ENCODE data around the gene SPI1. TPM values are rescaled to one million over a fixed set of nuclear protein-coding genes. Genes with fewer than 3 reads are reported as not detected.
A peak's percentile ranks its signal among the peaks of the same experiment; 100 is the strongest.

The SPI1 gene
- total RNA-seq, 1 donor from 2014 or later: 295 TPM

DNA sequence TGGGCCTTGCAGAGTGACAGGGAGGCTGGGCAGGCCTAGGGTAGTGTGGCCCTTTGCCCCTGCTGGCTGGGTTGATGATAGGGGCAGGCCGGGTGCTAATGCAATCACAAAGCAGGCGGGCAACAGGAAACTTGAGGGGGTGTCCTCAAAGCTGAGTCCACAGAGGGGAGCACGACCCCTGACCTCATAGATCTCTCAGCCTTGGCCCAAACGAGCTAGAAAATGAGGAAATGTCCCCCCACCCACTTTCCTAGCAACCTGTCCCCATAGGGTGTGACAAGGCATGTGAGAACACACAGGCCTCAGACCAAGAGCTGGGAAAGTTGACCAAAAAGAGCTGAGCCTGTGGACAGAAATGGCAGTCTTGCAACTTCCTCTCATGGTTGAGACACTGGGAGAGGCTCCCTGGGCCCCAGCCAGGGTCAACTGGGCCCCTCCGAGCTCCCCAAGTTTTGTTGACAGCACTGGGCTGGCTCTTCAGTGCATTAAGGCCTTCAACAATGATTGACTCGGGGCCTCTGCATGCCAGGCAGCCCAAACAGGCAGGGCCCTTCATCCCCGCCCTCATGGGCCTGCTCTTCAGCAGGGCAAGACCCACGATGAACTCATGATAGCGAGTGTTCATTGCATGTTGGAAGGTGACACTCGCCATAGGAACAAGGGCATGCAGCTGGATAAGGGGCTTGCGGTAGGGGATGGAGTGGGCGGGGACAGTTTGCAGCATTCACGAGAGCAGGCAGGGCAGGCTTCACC lies 9.8 kb upstream of the SPI1 start:
- H3K4me1 ChIP-seq: peaks cover 36% of the 10 kb centered on the region
- ATAC-seq (peak; percentile 73 to 77), DNase-seq (peak; percentile 84)
- no peaks in the 10 kb centered on the region for H3K36me3 ChIP-seq
- TF ChIP-seq, protein P1, sequence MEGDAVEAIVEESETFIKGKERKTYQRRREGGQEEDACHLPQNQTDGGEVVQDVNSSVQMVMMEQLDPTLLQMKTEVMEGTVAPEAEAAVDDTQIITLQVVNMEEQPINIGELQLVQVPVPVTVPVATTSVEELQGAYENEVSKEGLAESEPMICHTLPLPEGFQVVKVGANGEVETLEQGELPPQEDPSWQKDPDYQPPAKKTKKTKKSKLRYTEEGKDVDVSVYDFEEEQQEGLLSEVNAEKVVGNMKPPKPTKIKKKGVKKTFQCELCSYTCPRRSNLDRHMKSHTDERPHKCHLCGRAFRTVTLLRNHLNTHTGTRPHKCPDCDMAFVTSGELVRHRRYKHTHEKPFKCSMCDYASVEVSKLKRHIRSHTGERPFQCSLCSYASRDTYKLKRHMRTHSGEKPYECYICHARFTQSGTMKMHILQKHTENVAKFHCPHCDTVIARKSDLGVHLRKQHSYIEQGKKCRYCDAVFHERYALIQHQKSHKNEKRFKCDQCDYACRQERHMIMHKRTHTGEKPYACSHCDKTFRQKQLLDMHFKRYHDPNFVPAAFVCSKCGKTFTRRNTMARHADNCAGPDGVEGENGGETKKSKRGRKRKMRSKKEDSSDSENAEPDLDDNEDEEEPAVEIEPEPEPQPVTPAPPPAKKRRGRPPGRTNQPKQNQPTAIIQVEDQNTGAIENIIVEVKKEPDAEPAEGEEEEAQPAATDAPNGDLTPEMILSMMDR (IDR thresholded peaks at IDR 0.05): no peak
- H3K4me3 ChIP-seq: no peak overlapping the region
- intact Hi-C loops (cut with DNase I): no loop called here
- H3K9me3 ChIP-seq: no peaks in the 10 kb centered on the region
- no peaks in the 10 kb centered on the region for H3K27me3 ChIP-seq (ENCODE audit: low read depth)
- H3K27ac ChIP-seq: peak overlapping the region; percentile 93

DNA sequence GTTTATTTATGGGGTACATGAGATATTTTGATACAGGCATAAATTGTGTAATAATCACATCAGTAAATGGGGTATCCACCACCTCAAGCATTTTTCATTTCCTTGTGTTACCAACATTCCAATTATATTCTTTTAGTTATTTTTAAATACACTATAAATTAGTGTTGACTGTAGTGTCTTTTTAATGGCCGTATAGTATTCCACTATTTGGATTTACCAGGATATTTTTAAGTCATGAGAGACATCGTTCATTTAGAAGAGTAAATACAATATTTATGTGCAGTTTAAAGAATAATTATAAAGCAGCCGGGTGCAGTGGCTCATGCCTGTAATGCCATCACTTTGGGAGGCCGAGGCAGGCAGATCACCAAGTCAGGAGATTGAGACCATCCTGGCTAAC lies 6.2 kb upstream of the SPI1 start:
- DNase-seq: no peak
- ATAC-seq: no peak

DNA sequence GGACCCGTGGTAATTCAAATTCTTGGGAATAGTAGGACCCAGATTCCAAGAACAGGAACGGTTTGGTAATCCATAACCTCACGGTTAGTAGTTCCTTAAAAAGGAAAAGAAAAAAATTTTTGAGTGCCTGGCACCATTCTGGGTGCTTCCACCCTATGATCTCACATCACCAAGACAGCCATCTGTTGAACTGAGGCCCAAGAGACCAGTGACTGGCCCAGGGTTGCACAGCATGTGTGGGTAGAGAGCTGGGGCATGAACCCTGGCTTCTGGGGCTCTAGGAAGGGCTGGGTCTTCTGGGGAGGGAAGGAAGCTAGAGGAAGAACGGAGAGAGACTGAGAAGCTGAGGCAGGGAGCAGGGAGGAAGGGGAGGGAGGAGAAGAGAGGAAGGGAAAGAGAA lies 4.7 kb upstream of the SPI1 start:
- no peaks in the 10 kb centered on the region for H3K36me3 ChIP-seq
- ATAC-seq (peak; percentile 65 to 68), DNase-seq (peak; percentile 64)
- H3K4me3 ChIP-seq: no peak overlapping the region
- peaks cover 10% of the 10 kb centered on the region for H3K4me1 ChIP-seq
- H3K9me3 ChIP-seq: no peaks in the 10 kb centered on the region
- H3K27ac ChIP-seq: peak overlapping the region; percentile 41
- intact Hi-C loops (cut with DNase I): no loop called here
- no peaks in the 10 kb centered on the region for H3K27me3 ChIP-seq (ENCODE audit: low read depth)
- TF ChIP-seq, protein P1 (IDR thresholded peaks at IDR 0.05): no peak

More for the DNA sequence above, 6.2 kb upstream of the SPI1 start:
- no peaks in the 10 kb centered on the region for H3K36me3 ChIP-seq
- intact Hi-C loops (cut with DNase I): no loop called here
- H3K4me3 ChIP-seq: no peak overlapping the region
- H3K9me3 ChIP-seq: no peaks in the 10 kb centered on the region
- H3K4me1 ChIP-seq: peaks cover 23% of the 10 kb centered on the region
- no peak overlapping the region for H3K27ac ChIP-seq
- TF ChIP-seq, protein P1 (IDR thresholded peaks at IDR 0.05): no peak
- no peaks in the 10 kb centered on the region for H3K27me3 ChIP-seq (ENCODE audit: low read depth)

DNA sequence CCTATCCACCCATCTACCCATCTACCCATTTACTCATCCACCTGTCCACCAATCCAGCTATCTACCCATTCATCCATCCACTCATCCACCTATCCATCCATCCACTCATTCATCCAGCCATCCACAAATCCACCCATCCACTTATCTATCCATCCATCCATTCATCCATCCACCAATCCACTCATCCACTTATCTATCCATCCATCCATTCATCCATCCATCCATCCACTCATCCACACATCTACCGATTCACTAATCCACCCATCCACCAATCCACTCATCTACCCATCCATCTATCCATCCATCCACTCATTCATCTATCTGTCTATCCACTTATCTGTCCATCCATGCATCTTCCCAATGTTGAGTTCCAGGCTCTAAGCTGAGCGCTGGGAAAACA lies 1.7 kb upstream of the SPI1 start:
- ATAC-seq (no peak), DNase-seq (no peak)
- Histone ChIP-seq H3K4me1 (peaks cover 10% of the 10 kb centered on the region), H3K4me3 (no peak overlapping the region), H3K27ac (no peak overlapping the region), H3K27me3 (ENCODE audit: low read depth) (no peaks in the 10 kb centered on the region), H3K36me3 (no peaks in the 10 kb centered on the region), H3K9me3 (no peaks in the 10 kb centered on the region)
- TF ChIP-seq, protein P1 (IDR thresholded peaks at IDR 0.05): no peak
- intact Hi-C loops (cut with DNase I): no loop called here

DNA sequence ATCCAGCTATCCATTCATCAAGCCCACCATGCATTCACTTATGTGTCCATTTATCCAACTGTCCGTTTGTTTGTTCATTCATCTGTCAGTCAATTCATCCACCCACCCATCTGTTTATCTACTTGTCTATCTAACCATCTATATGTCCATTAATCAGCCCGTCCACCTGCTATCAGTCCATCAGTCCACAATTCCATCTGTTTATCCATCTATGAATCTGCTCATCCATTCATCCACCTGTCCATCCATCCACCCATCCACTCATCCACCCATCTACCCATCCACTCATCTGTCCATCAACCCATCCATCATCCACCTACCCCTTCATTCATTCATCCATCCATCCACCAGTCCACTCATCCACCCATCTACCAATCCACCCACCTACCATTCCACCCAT lies 970 bp upstream of the SPI1 start:
- no peaks in the 10 kb centered on the region for H3K27me3 ChIP-seq (ENCODE audit: low read depth)
- H3K4me3 ChIP-seq: no peak overlapping the region
- H3K9me3 ChIP-seq: no peaks in the 10 kb centered on the region
- H3K36me3 ChIP-seq: no peaks in the 10 kb centered on the region
- peaks cover 11% of the 10 kb centered on the region for H3K4me1 ChIP-seq
- no peak for DNase-seq
- intact Hi-C loops (cut with DNase I): no loop called here
- H3K27ac ChIP-seq: no peak overlapping the region
- no peak for ATAC-seq
- TF ChIP-seq, protein P1 (IDR thresholded peaks at IDR 0.05): no peak
